Endothelial cell of umbilical vein (primary cell): ENCODE data around the gene KIAA1614. TPM values are rescaled to one million over a fixed set of nuclear protein-coding genes. Genes with fewer than 3 reads are reported as not detected.

Experiments used
- BruUV-seq: library from RNA; stranded (reverse); fragments of 400-500 nt; replicated peaks from 2 replicates; lab custom pipeline; 2021; lab: Mats Ljungman, UMichigan
- CTCF ChIA-PET: fragments of 300-600, 350-600 bp; sonication (Branson Sonifier 250); formaldehyde crosslinking; loops from one replicate; lab custom pipeline; 2021; ENCODE audit warnings: antibody characterized with exemption, inconsistent platforms; lab: Charles Lee
- POLR2A ChIA-PET: fragments of 300-600, 350-600 bp; sonication (Branson Sonifier 250); formaldehyde crosslinking; loops from one replicate; lab custom pipeline; 2021; ENCODE audit warnings: antibody characterized with exemption, inconsistent platforms; lab: Charles Lee
- DNase-seq: peaks from one replicate; pipeline ENCODE4 v3.0.0-alpha.2; 2011; ENCODE audit warnings: low read depth, low spot score
- FAIRE-seq: peaks from 2 replicates; lab custom pipeline; 2011; peaks lifted over from hg19 to GRCh38; lab: Jason Lieb, UNC
- H2AFZ ChIP-seq: 2 replicates; pipeline ENCODE4 v1.6.0; 2012; ENCODE audit warnings: low read depth, low read length, control low read depth, inconsistent platforms
- H3K27ac ChIP-seq: 2 replicates; pipeline ENCODE4 v1.5.1; 2011; ENCODE audit warnings: low read depth, mild to moderate bottlenecking, control low read depth, low read length, moderate library complexity; ENCODE audit not compliant: insufficient read depth
- H3K27me3 ChIP-seq, 2 experiments: 2 replicates each; pipeline versions ENCODE4 v1.6.0 to v1.6.1; 2011; ENCODE audit warnings: low read length in 2 of 2, mixed read lengths in 1 of 2; ENCODE audit not compliant: control insufficient read depth in 2 of 2, insufficient read depth in 2 of 2
- H3K36me3 ChIP-seq, 2 experiments: 2 replicates in 1 of 2; 3 replicates in 1 of 2; pipeline ENCODE4 v1.5.1; 2011; ENCODE audit warnings: low read length in 2 of 2, mild to moderate bottlenecking in 1 of 2, moderate library complexity in 1 of 2; ENCODE audit not compliant: control insufficient read depth in 2 of 2, insufficient read depth in 2 of 2; ENCODE audit errors: extremely low read depth in 1 of 2
- H3K4me1 ChIP-seq: 3 replicates; pipeline ENCODE4 v1.5.1; 2011; ENCODE audit warnings: mild to moderate bottlenecking, low read length; ENCODE audit not compliant: control insufficient read depth, insufficient read depth; ENCODE audit errors: extremely low read depth
- H3K4me2 ChIP-seq: 2 replicates; pipeline ENCODE4 v1.6.1; 2011; ENCODE audit warnings: low read length, control low read depth, mixed read lengths; ENCODE audit not compliant: insufficient read depth
- H3K4me3 ChIP-seq, 3 experiments: fragments of 200-600 bp in 1 of 3; sonication (generic), shearing (Covaris generic) in 1 of 3; replicated peaks in 1 of 3; 2 replicates each; pipeline ENCODE4 v1.5.1; 2011 to 2016; ENCODE audit warnings: control low read depth in 3 of 3, low read length in 3 of 3, mild to moderate bottlenecking in 2 of 3, inconsistent platforms in 1 of 3, low read depth in 1 of 3, moderate library complexity in 1 of 3; ENCODE audit not compliant: insufficient read depth in 1 of 3
- H3K79me2 ChIP-seq: 2 replicates; pipeline ENCODE4 v1.6.0; 2012; ENCODE audit warnings: low read length, inconsistent platforms; ENCODE audit not compliant: control insufficient read depth, insufficient read depth
- H3K9ac ChIP-seq: replicated peaks from 2 replicates; pipeline ENCODE3; 2011; ENCODE audit warnings: low read length, control low read depth; ENCODE audit not compliant: insufficient read depth; ENCODE audit errors: extremely low read depth
- H3K9me1 ChIP-seq: replicated peaks from 3 replicates; pipeline ENCODE4 v1.6.0; 2011; ENCODE audit warnings: mild to moderate bottlenecking, low read length; ENCODE audit not compliant: control insufficient read depth, insufficient read depth; ENCODE audit errors: extremely low read depth
- H3K9me3 ChIP-seq: replicated peaks from 2 replicates; pipeline ENCODE4 v1.5.1; 2012; ENCODE audit warnings: low read length, inconsistent platforms; ENCODE audit not compliant: control insufficient read depth, insufficient read depth
- H4K20me1 ChIP-seq: replicated peaks from 2 replicates; pipeline ENCODE3; 2011; ENCODE audit warnings: mild to moderate bottlenecking, low read length; ENCODE audit not compliant: control insufficient read depth, insufficient read depth; ENCODE audit errors: extremely low read depth
- CTCF ChIP-seq, 2 donors: IDR thresholded peaks; 1 replicate in 1 of 2; 2 replicates in 1 of 2; pipeline ENCODE4 v1.5.1; 2011; ENCODE audit warnings: low read length in 2 of 2, mild to moderate bottlenecking in 2 of 2, moderate library complexity in 2 of 2, control low read depth in 1 of 2, inconsistent platforms in 1 of 2, low read depth in 1 of 2; ENCODE audit not compliant: insufficient read depth in 1 of 2; ENCODE audit errors: extremely low read depth in 1 of 2
- EZH2 ChIP-seq: IDR thresholded peaks from 2 replicates; pipeline ENCODE4 v1.6.1; 2012; ENCODE audit warnings: borderline replicate concordance, low read depth, mild to moderate bottlenecking, moderate library complexity, low read length, inconsistent platforms; ENCODE audit not compliant: severe bottlenecking
- FOS ChIP-seq: IDR thresholded peaks from 2 replicates; pipeline ENCODE4 v1.6.1; 2011; ENCODE audit warnings: mild to moderate bottlenecking, low read length, moderate library complexity, borderline replicate concordance; ENCODE audit not compliant: insufficient read depth
- GATA2 ChIP-seq: IDR thresholded peaks from 2 replicates; pipeline ENCODE4 v1.7.0; 2011; ENCODE audit warnings: low read depth, mild to moderate bottlenecking, moderate library complexity, mixed read lengths, low read length; ENCODE audit not compliant: insufficient read length, insufficient read depth
- JUN ChIP-seq: IDR thresholded peaks from 2 replicates; pipeline ENCODE4 v1.6.1; 2011; ENCODE audit warnings: borderline replicate concordance, low read depth; ENCODE audit not compliant: insufficient read length, insufficient read depth
- MAX ChIP-seq: IDR thresholded peaks from 2 replicates; pipeline ENCODE4 v1.6.1; 2011; ENCODE audit not compliant: insufficient read depth, insufficient read length
- MYC ChIP-seq: IDR thresholded peaks from one replicate; pipeline ENCODE4 v1.6.1; 2011; ENCODE audit warnings: mild to moderate bottlenecking, low read depth, low read length
- POLR2AphosphoS5 ChIP-seq: IDR thresholded peaks from 2 replicates; pipeline ENCODE4 v1.6.1; 2012; ENCODE audit warnings: low read depth, mild to moderate bottlenecking, control low read depth, low read length, moderate library complexity; ENCODE audit not compliant: insufficient read depth
- dilution Hi-C: fragments of 300-500 bp; cut with MboI; formaldehyde crosslinking; loops from one replicate; pipeline ENCODE4 v1.15.0; 2019; ENCODE audit warnings: low sequenced_read_pairs; ENCODE audit not compliant: extremely low pct_ligation_motif_present
- intact Hi-C: fragments of 100-400 bp; cut with micrococcal nuclease; formaldehyde crosslinking; loops from one replicate; pipeline ENCODE4 v1.10.0; 2022
- polyA plus RNA-seq, 4 experiments: library from polyadenylated mRNA; depleted of rRNA in 3 of 4; stranded (reverse) in 3 of 4; unstranded in 1 of 4; fragments of >200 nt; gene quantifications; 2 replicates each; pipeline versions ENCODE4 v1.2.1 to v1.2.3, GENCODE V29; 2011 to 2012; ENCODE audit warnings: missing spikeins in 1 of 4
- total RNA-seq: library from RNA; stranded (reverse); gene quantifications from 2 replicates; pipeline ENCODE4 v1.2.3, GENCODE V29; 2021

The KIAA1614 gene
- total and polyA plus RNA-seq, 2 donors (not counting 3 experiments of a cell fraction or from before 2014, with no cell fraction given) = 1.0 to 2.0 TPM

GRCh38 chr1:180974236-180974635 is 61.5 kb downstream of the KIAA1614 start:
- H4K20me1 ChIP-seq = no peaks in the 10 kb centered on the region
- no peak overlapping the region for H3K4me2 ChIP-seq
- dilution Hi-C loops (no loop called here), intact Hi-C loops (no loop called here)
- no peaks in the 10 kb centered on the region for H3K9me3 ChIP-seq
- CTCF ChIA-PET = interaction anchor here (1.1 kb wide), 1 partner anchor 92 kb away, joined by 4 read pairs; no protein-coding TSS in a partner anchor
- no TSS peak for BruUV-seq
- H3K9me1 ChIP-seq = no peaks in the 10 kb centered on the region
- H3K36me3 ChIP-seq = peaks cover 12 to 21% of the 10 kb centered on the region in 2 experiments
- DNase-seq (no peak), FAIRE-seq (no peak)
- H3K27me3 ChIP-seq = no peaks in the 10 kb centered on the region
- no peaks in the 10 kb centered on the region for H3K79me2 ChIP-seq
- H2AFZ ChIP-seq = no peak overlapping the region
- H3K4me1 ChIP-seq = no peaks in the 10 kb centered on the region
- POLR2A ChIA-PET = no interaction called here
- no peak overlapping the region for H3K4me3 ChIP-seq
- no peak overlapping the region for H3K27ac ChIP-seq
- TF ChIP-seq POLR2AphosphoS5 (no peak), MAX (no peak), CTCF (IDR thresholded peaks at IDR 0.05; ENCODE audit: extremely low read depth in 1 of 2, insufficient read depth in 1 of 2, low read depth in 1 of 2, low read length in 2 of 2) (no peak), MYC (no peak)
- H3K9ac ChIP-seq = no peak overlapping the region

DNA sequence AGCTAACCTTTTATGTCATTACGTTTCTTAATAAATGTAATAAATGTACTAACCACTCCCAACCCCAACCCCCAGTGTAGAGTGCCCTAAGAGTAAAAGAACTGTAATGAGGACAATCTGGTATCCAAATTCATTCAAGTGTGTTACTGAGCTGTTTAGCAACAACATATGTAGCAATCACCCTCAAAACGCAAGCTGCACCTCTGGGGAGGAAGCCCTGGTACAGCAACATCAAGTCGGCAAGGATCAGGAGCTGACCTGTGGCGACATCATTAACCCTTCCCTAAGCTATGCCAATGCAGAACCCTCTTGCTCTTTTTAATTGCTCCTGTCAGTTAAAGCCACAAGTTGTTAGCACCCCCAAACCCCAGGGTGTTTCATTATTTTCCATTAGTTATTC is 62.9 kb downstream of the KIAA1614 start:
- Histone ChIP-seq H3K4me2 (no peak overlapping the region), H3K4me3 (no peak overlapping the region), H3K27me3 (no peaks in the 10 kb centered on the region), H3K9ac (no peak overlapping the region), H3K79me2 (no peaks in the 10 kb centered on the region), H3K4me1 (no peaks in the 10 kb centered on the region), H3K9me3 (no peaks in the 10 kb centered on the region), H2AFZ (no peak overlapping the region), H4K20me1 (no peaks in the 10 kb centered on the region), H3K36me3 (peaks cover 12 to 16% of the 10 kb centered on the region in 2 experiments), H3K27ac (no peak overlapping the region), H3K9me1 (no peaks in the 10 kb centered on the region)
- TF ChIP-seq MAX = no peak
- no peak for TF ChIP-seq MYC
- no peak for TF ChIP-seq GATA2
- TF ChIP-seq EZH2 = no peak
- TF ChIP-seq FOS = no peak
- TF ChIP-seq CTCF (IDR thresholded peaks at IDR 0.05; ENCODE audit: extremely low read depth in 1 of 2, insufficient read depth in 1 of 2, low read depth in 1 of 2, low read length in 2 of 2) = no peak
- no peak for TF ChIP-seq JUN
- POLR2A ChIA-PET = no interaction called here
- intact Hi-C loops = no loop called here
- no peak for FAIRE-seq
- DNase-seq = no peak
- BruUV-seq = no TSS peak
- CTCF ChIA-PET = interaction anchor here (0.6 to 1.8 kb wide), 5 partner anchors 9 to 167 kb away, joined by 3 to 8 read pairs (median 3); no protein-coding TSS in a partner anchor
- dilution Hi-C loops = no loop called here
